ENCODE measurements around the gene KLF15.
"Not testable (repeated sequence)": the region's sequence is repeated elsewhere in the genome, so short reads cannot be mapped to it uniquely, and the experiment has no call there.

The KLF15 gene

GRCh38 chr3:126342211-126342610 lies 15.0 kb downstream of the KLF15 start:
- no peak for FAIRE-seq
- TF ChIP-seq TAF1 (IDR thresholded peaks at IDR 0.05; ENCODE audit: borderline replicate concordance, low read depth, low read length) (no peak), POLR2A (IDR thresholded peaks at IDR 0.05; ENCODE audit: low read depth, low read length) (no peak), POLR2AphosphoS5 (IDR thresholded peaks at IDR 0.05; ENCODE audit: low read depth, low read length) (no peak)
- no peak for DNase-seq (ENCODE audit: insufficient read length)

GRCh38 chr3:126341755-126342150 lies 15.5 kb downstream of the KLF15 start:
- DNase-seq (ENCODE audit: insufficient read length) (no peak), FAIRE-seq (no peak)
- no peak for TF ChIP-seq POLR2A (IDR thresholded peaks at IDR 0.05; ENCODE audit: low read depth, low read length)
- TF ChIP-seq POLR2AphosphoS5 (IDR thresholded peaks at IDR 0.05; ENCODE audit: low read depth, low read length) = no peak
- TF ChIP-seq TAF1 (IDR thresholded peaks at IDR 0.05; ENCODE audit: borderline replicate concordance, low read depth, low read length) = no peak

- TF ChIP-seq POLR2AphosphoS5 (IDR thresholded peaks at IDR 0.05; ENCODE audit: low read depth, low read length) (no peak), TAF1 (IDR thresholded peaks at IDR 0.05; ENCODE audit: borderline replicate concordance, low read depth, low read length) (no peak), POLR2A (IDR thresholded peaks at IDR 0.05; ENCODE audit: low read depth, low read length) (no peak)
- DNase-seq (ENCODE audit: insufficient read length) (no peak), FAIRE-seq (no peak)
Observed at GRCh38 chr3:126340943-126341754, 16.1 kb downstream of the KLF15 start.

GRCh38 chr3:126340596-126340942 lies 16.6 kb downstream of the KLF15 start:
- no peak for FAIRE-seq
- no peak for DNase-seq (ENCODE audit: insufficient read length)
- TF ChIP-seq POLR2A (IDR thresholded peaks at IDR 0.05; ENCODE audit: low read depth, low read length) = no peak
- TF ChIP-seq POLR2AphosphoS5 (IDR thresholded peaks at IDR 0.05; ENCODE audit: low read depth, low read length) = no peak
- no peak for TF ChIP-seq TAF1 (IDR thresholded peaks at IDR 0.05; ENCODE audit: borderline replicate concordance, low read depth, low read length)

GRCh38 chr3:126340081-126340511 lies 17.1 kb downstream of the KLF15 start:
- DNase-seq (ENCODE audit: insufficient read length) (no peak), FAIRE-seq (no peak)
- TF ChIP-seq TAF1 (IDR thresholded peaks at IDR 0.05; ENCODE audit: borderline replicate concordance, low read depth, low read length) (no peak), POLR2AphosphoS5 (IDR thresholded peaks at IDR 0.05; ENCODE audit: low read depth, low read length) (no peak), POLR2A (IDR thresholded peaks at IDR 0.05; ENCODE audit: low read depth, low read length) (no peak)

- TF ChIP-seq POLR2A (IDR thresholded peaks at IDR 0.05; ENCODE audit: low read depth, low read length) (no peak), TAF1 (IDR thresholded peaks at IDR 0.05; ENCODE audit: borderline replicate concordance, low read depth, low read length) (no peak), POLR2AphosphoS5 (IDR thresholded peaks at IDR 0.05; ENCODE audit: low read depth, low read length) (no peak)
- DNase-seq (ENCODE audit: insufficient read length) = no peak
- FAIRE-seq = no peak
Observed at GRCh38 chr3:126339466-126339865, 17.7 kb downstream of the KLF15 start.

- FAIRE-seq = no peak
- DNase-seq (ENCODE audit: insufficient read length) = no peak
- TF ChIP-seq POLR2AphosphoS5 (IDR thresholded peaks at IDR 0.05; ENCODE audit: low read depth, low read length) (no peak), POLR2A (IDR thresholded peaks at IDR 0.05; ENCODE audit: low read depth, low read length) (no peak), TAF1 (IDR thresholded peaks at IDR 0.05; ENCODE audit: borderline replicate concordance, low read depth, low read length) (no peak)
Observed at GRCh38 chr3:126338790-126339288, 18.4 kb downstream of the KLF15 start.

- FAIRE-seq = no peak
- no peak for TF ChIP-seq TAF1 (IDR thresholded peaks at IDR 0.05; ENCODE audit: borderline replicate concordance, low read depth, low read length)
- TF ChIP-seq POLR2A (IDR thresholded peaks at IDR 0.05; ENCODE audit: low read depth, low read length) = no peak
- no peak for TF ChIP-seq POLR2AphosphoS5 (IDR thresholded peaks at IDR 0.05; ENCODE audit: low read depth, low read length)
- no peak for DNase-seq (ENCODE audit: insufficient read length)
Observed at GRCh38 chr3:126337980-126338651, 19.1 kb downstream of the KLF15 start.

- DNase-seq (ENCODE audit: insufficient read length); FAIRE-seq: not testable (repeated sequence)
Observed at GRCh38 chr3:126331812-126332336, 25.3 kb downstream of the KLF15 start.

- DNase-seq (ENCODE audit: insufficient read length) = no peak
- TF ChIP-seq TAF1 (IDR thresholded peaks at IDR 0.05; ENCODE audit: borderline replicate concordance, low read depth, low read length) (no peak), POLR2A (IDR thresholded peaks at IDR 0.05; ENCODE audit: low read depth, low read length) (no peak), POLR2AphosphoS5 (IDR thresholded peaks at IDR 0.05; ENCODE audit: low read depth, low read length) (no peak)
- no peak for FAIRE-seq
Observed at GRCh38 chr3:126329927-126330725, 27.1 kb downstream of the KLF15 start.

- FAIRE-seq (no peak), DNase-seq (ENCODE audit: insufficient read length) (no peak)
- TF ChIP-seq POLR2A (IDR thresholded peaks at IDR 0.05; ENCODE audit: low read depth, low read length) (no peak), TAF1 (IDR thresholded peaks at IDR 0.05; ENCODE audit: borderline replicate concordance, low read depth, low read length) (no peak), POLR2AphosphoS5 (IDR thresholded peaks at IDR 0.05; ENCODE audit: low read depth, low read length) (no peak)
Observed at GRCh38 chr3:126326629-126327028, 30.6 kb downstream of the KLF15 start.
